ENCODE results near the gene TMED10.

The TMED10 gene

DNA sequence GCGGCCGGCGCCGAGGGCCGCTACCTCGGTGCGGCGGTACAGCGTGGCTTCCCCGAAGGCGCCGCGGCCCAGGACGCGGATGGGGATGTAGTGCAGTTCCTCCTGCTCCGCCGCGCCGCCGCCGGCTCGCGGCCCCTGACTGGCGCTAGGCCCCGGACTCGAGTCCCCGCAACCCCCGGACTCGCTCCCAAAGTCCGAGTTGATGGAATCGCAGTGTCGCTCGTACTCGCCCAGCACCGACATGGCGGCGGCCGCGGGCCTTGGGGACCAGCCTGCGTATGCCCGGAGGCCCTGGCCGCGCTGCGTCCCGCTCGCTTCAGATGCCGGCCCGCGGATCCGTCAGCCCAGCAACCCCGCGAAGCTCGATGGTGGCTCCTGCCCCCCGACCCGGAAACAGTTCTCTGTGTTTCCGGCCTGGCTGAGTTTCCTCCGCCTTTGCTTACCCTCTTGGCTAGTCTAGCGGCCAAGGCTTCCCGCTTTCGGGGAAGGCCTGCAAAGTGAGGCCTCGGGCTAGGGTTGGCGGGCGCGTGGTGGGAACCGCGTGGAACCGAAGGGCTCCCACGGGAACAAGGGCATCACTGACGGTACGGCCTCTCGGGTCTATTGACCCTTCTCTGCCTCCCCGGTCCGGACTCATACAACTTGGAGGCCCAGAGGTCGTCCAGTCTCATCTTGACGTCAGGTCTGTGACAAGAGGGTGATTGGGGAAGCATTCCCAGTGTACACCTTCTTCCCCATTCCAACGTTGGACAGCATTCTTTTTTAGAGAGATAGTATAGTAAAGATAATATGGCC, 49.5 kb downstream of the TMED10 start, which contains the start of gene NEK9:
NEK9 (minus strand) TSS at position 370 of the 795 bp plus-strand sequence; CDS start at position 243, 127 bp downstream.
- peak; percentile 85 to 89 for DNase-seq

DNA sequence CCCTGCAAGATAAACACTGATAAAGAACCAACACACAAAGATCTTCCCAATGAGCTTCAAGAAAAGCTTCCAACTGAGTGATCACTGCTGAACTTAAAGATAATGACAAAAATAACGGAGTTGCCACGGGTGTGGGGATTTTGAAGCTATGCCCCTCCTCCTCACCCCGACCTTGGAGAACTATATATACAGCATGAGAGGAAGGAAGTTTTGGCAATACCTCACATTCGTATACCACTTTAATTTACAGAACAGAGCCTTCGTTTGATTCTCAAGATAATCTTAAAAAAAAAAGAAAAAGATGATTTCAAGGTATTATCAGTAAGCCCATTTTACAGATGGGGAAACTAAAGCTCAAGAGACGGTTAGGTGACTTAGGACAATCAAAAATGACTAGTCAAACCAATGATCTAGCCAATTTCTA, 50.3 kb downstream of the TMED10 start:
- peak in 1 of 2 donors; percentile 37 for DNase-seq

DNA sequence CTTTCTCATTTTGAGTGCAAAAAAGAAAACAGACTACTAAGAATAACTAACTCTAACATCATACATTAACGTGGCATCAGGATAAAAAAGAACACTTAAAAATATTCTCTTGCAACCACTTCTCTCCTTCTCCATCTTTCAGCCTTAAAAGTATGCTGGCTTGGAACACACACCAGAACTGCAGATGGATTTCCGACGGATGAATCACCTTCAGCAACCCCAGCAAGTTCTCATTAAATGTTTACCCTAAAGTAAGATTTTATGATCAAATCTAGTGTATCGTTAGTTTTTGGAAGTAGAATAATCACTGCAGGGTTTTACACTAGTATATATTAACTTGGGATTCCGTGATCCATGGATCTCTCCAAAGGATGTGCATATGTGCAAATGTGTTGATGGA, 50.8 kb downstream of the TMED10 start:
- DNase-seq: peak in 1 of 2 donors; percentile 43

DNA sequence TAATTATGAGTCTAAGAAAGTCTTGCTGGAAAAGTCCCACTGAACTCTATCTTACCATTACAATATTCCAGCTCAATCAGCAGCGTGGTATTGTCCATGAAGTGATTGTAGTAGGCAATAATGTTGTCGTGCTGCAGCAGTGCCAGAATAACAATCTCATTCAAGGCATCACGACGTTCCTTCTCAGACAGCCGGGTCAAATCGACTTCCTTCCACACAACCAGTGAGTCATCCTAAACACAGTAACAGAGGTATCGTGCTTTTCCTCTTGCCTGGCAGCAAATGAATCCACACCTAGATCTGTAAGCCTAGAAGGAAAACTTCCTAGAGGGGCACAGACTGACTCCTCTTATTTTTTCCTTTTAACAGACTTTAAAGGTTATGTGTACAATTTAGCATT, 52.4 kb downstream of the TMED10 start:
- DNase-seq: peak; percentile 73 to 77

DNA sequence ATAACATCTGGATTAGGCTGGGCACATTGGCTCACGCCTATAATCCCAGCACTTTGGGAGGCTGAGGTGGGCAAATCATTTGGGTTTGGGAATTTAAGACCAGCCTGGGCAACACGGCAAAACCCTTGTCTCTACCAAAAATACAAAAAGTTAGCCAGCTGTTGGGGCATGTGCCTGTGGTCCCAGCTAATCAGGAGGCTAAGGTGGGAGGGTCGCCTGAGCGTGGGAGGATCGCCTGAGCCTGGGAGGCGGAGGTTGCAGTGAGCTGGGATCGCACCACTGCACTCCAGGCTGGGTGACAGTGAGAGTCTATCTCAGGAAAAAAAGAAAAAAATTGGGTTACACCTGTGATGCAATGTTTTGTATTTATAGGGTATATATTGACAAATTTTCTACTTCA, 54.9 kb downstream of the TMED10 start:
- DNase-seq: no peak

DNA sequence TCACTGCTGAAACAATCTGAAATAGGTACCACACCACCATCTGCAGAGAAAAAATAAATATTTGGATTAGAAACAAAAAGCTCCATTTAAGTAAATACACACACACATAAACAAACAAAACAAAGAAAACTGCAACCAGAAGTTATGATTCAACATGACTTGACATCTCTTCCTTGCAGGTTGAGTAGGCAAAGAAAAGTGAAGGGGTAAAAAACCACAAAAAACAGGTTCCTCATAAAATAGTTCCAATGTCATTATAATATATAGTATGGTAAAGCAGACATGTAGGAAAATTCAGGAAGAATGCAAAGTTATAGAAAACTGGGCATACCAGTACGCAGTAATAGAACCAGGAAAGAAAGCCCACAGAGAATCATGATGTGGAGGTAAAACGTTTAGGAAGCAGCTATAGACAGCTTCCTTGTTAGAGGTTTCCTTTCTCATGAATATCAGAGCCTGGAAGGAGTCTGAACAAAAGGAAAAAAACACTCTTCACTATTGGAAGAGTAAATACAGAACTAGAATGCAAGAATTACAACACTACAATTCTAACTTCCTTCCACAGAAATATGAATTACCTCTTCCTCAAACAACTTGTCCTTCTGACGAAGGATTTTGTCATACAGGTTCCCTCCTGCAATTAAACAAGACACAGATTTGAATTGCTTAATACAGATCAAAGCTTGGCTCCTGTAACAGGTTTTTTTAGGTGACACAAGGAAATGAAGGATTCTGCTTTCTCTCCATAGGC, 55.7 kb downstream of the TMED10 start:
- DNase-seq: peak; percentile 36 to 80

DNA sequence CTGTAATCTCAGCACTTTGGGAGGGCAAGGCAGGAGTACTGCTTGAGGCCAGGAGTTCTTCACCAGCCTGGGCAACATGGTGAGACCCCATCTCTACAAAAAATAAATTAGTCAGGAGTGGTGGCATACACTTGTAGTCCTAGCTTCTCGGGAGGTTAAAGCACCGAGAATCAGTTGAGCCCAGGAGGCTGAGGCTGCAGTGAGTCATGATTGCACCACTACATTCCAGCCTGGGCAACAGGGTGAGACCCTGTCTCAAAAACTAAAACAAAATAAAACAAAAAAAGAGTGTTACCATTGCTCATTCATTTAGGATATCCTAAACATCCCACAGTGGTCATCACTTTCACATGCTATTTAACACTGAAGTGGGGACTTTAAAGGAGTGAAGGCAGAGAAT, 57.4 kb downstream of the TMED10 start:
- no peak for DNase-seq

DNA sequence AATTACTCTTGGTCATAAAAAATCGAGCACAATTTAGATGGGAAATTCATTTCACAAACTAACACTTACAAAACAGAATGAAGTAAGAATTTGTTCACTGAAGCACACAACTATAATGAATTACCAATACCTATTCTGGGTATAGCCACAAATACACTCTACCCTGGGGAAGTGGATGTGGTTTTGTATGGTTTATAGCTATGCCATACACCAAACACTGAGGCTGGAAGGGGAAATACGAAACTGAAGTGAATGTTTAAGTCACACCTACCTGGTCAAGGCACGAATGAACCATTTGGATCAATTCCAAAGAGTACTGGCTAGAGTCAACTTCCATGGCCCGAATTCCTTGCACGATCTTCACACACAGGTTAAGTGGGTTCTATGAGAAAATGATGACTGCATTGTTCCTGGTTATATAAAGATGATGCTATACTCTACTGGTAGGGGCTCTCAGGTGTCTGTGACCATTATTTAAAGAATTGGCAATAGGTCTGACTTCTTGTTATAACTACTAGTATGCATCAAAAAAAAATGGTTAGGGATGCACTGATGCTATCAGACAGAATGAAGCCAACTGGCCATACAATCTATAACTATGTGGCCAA, 62.4 kb downstream of the TMED10 start:
- DNase-seq: no peak

DNA sequence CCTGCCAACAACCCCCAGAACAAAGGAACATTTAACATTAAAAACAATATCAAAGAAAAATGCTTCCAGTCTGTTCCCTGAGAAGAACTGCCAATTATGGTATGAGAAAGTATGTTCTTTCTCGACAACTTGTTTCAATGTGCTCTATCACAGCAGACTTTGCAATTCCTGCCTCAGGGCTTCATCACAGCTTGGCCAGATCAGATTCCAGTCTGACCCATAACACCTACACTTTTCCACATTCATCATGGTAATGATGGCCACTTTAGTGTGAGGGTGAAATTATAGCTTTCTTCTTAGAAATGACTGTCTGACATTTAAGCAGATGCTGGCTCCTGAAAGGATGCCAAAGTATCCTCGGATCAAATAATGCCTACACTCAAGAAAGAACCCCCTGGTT, 66.5 kb downstream of the TMED10 start:
- DNase-seq: no peak

DNA sequence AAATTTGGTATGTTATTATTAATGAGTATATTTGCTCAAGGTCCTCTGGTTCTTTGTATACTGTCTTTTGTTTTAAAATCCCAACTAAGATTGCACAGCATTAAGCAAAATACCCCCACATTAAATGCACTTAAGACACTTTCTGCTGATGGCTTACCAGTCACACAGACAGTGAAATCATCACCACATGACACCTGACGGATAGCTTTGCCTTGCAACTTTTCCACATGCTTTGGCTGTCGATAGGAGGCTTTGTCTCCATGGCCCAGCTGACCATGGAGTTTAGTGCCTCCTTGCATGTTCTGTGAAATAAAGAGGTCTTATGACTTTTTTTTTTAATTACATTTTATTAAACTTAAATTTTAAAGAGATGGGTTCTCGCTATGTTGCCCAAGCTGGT, 69.2 kb downstream of the TMED10 start:
- DNase-seq: peak; percentile 40 to 64

DNA sequence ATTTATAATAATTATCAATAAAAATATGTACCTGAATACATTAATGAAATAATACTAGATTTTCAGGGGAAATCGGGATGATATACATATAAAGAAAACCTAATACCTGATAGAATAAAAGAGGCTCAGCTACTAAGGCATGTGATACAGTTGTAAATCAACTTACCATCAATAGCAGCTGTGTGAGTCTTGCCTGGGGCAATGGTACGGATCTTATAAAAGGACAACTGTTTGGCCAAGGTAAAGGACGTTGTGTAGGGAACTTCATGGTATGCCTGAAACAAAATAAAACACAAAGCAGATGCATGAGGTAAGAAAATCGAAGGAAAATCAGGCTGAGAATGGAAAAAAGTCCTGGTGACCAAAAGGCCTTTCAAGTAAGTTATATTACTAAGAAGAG, 74.9 kb downstream of the TMED10 start:
- DNase-seq: no peak

DNA sequence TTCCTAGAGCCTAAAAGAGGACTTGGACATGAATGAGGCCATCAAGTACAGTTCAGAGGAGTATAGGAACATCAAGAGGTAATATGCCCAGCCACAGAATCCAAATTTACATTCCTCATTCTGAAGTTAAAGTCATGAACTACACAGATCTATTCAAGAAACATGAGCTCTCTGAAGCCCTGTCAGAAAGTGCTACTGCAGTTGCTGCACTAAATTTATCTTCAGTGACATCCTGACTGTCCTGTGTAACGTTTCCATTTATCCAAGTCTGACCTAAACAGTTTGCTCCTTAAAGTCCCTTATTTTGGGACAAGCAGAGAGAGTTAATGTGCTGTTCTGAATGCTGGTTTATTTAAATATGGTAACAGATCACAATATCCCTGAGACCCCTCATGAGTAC, 77.7 kb downstream of the TMED10 start:
- no peak for DNase-seq

DNA sequence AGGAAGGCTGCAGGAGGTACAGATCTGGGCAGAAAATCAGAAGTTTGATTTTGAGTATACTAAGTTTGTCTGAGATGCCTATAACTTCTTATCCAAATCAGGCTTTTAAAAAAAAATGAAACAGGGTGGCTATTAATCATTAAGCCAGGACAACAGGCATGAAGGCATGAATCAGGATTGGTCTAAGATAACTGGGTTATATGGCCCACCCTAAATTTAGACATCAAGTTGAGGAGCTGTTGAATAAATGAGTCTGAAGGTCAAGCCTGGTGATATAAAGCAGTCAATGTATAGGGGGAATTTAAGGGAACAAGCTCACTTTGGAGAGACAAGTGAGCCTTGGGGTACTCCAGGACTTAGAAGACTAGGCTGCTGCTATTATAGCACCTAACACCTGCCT, 78.2 kb downstream of the TMED10 start:
- DNase-seq: no peak

DNA sequence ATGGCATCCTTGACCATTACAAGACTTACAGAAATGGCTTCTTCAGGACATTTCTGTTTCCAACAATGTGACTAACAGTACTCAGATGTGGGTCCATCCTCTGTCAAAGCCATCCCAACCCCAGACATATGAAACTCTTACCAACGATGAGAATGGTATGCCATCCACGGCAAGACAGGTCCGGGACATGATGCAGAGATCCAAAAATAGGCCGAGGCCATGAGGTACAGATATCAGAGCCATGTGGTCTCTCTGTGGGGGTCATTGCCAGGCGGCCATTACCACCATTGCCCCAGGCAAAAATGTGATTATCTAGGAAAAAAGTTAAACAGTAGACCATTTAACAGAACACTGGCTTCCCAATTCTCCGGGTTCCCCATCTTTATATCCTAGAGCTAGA, 79.5 kb downstream of the TMED10 start:
- DNase-seq: no peak

DNA sequence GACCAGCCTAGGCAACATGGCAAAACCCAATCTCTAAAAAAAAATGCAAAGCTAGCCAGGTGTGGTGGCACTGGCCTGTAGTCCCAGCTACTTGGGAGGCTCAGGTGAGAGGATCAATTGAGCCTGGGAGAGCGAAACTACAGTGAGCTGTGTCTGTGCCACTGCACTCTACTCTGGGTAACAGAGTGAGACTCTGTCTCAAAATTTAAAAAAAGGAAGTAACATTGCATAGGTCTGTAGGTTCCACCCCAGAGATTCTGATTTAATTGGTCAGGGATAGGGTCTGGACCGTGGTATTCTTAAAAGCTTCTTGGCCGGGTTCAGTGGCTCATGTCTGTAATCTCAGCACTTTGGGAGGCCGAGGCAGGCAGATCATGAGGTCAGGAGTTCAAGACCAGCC, 80.7 kb downstream of the TMED10 start:
- no peak for DNase-seq

DNA sequence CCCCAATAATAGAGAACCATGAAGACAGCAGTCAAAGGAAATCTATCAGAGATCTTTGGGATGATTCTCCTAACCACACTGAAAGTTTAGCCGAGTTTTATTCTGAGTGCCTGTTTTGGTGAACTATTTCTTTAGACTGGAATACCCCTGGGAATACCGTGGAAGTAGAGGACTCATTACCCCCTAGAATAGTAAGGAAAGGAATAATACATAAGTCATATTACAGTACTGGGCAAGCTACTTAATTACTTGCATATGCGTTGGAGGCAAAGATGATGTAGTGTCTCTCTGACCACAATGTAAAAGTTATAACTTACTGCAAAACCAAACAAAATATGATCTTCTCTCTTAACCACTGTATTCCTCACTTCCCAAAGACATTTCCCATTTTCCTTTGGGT, 81.5 kb downstream of the TMED10 start:
- no peak for DNase-seq

DNA sequence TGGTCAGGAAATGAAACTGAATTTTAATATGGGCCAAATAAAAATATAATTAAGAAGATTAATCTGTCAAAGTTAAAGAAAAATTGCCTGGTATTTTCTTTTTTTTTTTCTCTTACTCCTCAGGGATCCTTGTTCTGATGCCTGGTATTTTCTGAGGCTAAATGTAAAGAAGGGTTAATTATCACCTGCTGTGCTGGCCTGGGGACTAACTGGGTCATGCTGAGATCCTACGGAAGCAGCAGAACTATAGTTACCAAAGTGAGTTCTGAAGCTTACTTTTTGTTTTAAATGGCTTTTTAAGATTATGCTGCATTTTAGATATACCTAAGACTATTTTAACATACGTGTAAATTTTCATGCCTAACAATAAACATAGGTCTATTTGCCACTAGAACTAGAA, 83.7 kb downstream of the TMED10 start:
- DNase-seq: no peak

DNA sequence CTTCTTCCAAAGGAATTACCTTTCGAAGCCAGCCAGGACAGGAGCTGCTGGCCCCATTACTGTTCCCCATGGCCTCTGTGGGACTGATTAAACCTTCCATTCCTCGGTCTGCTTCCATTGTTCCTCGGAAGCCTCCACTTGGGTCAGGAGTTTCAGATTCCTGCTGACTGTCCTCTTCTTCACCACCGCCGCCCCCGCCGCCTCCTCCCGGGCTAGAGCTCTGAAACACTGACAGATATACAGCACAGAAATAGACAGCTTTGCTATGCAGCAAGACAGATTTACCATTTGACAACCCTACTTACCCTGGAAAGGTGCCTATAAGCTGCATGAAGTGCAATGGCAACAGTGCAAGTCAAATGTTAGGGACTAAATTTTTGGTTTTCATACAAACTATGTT, 85.2 kb downstream of the TMED10 start:
- DNase-seq: no peak

DNA sequence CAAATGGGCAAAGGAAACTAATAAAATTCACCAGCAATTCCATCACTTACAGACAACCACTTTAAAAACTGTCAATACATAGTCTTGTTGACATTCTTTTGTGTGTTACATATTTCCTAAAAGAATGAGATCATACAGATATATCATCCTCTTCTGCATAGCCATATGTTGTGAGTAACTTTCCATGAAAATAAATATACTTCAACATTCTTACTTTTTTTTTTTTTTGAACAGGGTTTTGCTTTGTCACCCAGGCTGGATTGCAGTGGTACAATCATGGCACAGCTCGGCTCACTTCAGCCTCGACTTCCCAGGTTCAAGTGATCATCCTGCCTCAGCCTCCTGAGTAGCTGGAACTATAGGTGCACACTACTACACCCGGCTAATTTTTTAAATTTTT, 86.1 kb downstream of the TMED10 start:
- DNase-seq: no peak

DNA sequence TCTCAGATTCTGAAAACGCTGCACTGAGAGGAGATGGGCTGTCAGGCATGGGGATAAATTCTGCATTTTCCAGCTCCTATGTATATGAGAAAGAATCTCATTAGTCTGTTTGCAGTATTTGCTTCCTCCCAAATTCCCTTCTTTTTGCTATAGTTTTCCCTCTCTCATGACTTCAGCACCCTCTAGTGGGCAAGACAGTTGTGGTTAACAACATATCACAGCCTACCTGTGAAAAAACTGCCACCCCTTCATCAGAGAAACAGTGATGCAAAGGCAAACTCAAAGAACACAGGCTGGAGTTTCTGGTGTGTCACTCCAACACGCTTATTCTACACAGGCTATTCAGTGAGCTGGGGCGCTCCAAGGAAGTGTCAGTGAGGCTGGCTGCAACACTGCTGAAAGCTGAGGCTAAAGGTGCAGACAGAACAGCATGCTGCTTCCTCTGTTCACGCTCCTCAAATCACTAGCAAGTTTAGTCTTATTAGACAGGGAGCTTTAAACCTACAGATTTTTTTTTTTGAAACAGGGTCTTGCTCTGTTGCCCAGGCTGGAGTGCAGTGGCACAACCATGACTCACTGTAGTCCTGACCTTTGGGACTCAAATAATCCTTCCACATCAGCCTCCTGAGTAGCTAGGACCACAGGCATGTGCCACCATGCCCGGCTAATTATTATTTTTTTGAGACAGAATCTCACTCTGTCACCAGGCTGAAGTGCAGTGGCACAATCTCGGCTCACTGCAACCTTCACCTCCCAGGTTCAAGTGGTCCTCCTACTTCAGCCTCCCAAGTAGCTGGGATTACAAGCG, 87.6 kb downstream of the TMED10 start:
- DNase-seq: peak; percentile 40 to 48

DNA sequence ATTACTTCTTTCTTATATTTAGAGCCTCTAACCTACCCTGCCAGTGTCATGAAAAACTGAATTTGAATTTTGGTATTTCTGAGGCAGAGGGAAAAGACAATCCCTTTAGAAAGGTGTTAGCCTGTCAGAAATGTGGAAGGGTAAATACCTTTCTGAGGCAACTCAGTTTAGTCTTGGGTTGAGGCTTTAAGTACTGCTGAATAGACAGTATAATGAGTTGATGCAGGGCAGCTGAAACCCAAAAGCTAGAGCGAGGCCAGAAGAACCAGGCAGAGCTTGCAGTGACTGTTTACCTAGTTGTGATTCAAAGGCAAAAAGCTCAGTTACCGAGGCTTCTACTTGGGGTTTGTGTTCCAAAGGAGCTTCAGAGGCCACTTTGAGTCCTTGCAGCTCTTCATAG, 88.3 kb downstream of the TMED10 start:
- DNase-seq: no peak

DNA sequence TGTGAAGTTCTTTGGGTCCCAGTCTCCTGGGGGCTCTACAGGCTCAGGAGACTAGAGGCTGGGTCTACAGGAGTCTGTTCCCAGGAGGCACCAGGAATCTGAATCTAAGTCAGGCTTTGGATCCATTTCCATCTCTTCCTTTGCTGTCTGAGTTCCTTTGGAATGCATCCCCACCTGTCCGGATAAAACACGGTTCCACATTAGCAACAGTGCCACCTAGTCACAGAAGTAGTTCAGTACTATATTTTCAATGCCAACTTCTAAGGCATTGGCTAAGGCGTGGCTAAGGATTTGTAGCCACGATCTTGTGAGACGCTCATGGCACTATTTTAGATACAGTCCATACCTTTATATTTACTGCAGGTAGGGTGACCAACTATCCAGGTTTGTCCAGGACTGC, 91.9 kb downstream of the TMED10 start:
- DNase-seq: no peak

DNA sequence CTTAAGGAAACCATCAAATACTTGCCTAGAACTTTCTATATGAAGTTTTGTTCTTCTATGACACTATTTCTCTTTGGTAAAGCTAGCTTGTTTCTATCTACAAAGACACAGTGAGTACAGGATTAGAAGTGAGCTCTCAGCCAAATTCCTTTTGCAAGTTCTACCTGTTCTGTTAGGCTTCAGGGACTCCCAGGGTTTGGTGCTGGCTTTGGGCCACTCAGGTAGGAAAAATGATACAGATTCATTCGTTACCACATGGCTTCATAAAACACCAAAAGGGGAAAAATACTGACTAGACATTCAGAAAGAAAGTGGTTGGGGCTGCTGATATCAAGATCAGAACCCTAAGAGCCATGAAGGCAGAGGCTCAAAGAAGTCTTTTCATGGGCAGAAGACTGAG, 93.1 kb downstream of the TMED10 start:
- DNase-seq: no peak
